ENCODE results near the gene SLC9A8. TPM values are rescaled to one million over a fixed set of nuclear protein-coding genes. Genes with fewer than 3 reads are reported as not detected.

Gene SLC9A8
- total RNA-seq, 1 donor from 2014 or later: 10.5 TPM

DNA sequence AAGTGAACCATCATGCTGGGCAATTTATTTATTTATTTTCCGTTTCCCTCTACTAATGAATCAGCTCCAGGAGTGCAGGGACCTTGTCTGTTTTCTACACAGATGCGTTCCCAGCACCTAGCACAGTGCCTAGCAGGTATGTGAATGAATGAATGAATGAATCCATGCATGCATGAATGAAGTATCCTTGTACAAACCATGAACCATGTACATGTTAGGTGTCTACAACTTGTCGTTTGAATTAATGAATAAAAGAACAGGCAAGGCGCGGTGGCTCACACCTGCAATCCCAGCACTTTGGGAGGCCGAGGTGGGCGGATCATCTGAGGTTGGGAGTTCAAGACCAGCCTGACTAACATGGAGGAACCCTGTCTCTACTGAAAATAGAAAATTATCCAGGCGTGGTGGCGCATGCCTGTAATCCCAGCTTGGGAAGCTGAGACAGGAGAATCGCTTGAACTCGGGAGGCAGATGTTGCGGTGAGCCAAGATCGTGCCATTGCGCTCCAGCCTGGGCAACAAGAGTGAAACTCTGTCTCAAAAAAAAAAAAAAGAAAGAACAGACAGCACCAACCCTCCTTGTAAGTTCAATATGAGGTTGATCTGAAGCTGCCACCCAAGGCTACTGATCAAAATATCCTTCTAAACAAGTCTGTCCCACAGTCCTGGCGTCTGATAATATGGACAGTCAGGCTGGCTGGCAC, 27.3 kb upstream of the SLC9A8 start:
- Mint-ChIP-seq H3K9me3 (ENCODE audit: unreplicated experiment) (no peaks in the 10 kb centered on the region), H3K36me3 (ENCODE audit: low read depth, unreplicated experiment) (no peaks in the 10 kb centered on the region), H3K4me1 (ENCODE audit: unreplicated experiment) (peaks cover 19% of the 10 kb centered on the region), H3K27ac (ENCODE audit: unreplicated experiment) (no peak overlapping the region), H3K4me3 (ENCODE audit: unreplicated experiment) (no peak overlapping the region), H3K27me3 (ENCODE audit: unreplicated experiment) (peaks cover under 1% of the 10 kb centered on the region)
- TF ChIP-seq, protein P1, sequence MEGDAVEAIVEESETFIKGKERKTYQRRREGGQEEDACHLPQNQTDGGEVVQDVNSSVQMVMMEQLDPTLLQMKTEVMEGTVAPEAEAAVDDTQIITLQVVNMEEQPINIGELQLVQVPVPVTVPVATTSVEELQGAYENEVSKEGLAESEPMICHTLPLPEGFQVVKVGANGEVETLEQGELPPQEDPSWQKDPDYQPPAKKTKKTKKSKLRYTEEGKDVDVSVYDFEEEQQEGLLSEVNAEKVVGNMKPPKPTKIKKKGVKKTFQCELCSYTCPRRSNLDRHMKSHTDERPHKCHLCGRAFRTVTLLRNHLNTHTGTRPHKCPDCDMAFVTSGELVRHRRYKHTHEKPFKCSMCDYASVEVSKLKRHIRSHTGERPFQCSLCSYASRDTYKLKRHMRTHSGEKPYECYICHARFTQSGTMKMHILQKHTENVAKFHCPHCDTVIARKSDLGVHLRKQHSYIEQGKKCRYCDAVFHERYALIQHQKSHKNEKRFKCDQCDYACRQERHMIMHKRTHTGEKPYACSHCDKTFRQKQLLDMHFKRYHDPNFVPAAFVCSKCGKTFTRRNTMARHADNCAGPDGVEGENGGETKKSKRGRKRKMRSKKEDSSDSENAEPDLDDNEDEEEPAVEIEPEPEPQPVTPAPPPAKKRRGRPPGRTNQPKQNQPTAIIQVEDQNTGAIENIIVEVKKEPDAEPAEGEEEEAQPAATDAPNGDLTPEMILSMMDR (IDR thresholded peaks at IDR 0.05; ENCODE audit: unreplicated experiment): no peak
- DNase-seq (ENCODE audit: low spot score): no peak

DNA sequence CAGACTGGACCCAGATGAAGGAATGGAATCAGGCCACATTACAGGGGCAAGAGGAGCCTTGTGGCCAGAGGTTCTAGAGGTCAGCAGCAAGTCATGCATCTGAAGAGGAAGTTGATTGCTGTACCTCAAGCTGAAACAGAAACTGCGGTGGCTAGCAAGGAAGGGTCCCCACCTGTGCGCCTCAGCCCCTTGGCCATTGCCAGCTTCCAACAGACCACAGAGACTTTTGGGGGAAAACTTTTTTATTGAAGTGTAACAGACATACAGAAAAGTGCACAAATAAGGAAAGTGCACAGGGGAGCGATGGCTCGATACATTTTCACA, 26.8 kb upstream of the SLC9A8 start:
- TF ChIP-seq, protein P1 (IDR thresholded peaks at IDR 0.05; ENCODE audit: unreplicated experiment): no peak
- peaks cover 22% of the 10 kb centered on the region for H3K4me1 Mint-ChIP-seq (ENCODE audit: unreplicated experiment)

DNA sequence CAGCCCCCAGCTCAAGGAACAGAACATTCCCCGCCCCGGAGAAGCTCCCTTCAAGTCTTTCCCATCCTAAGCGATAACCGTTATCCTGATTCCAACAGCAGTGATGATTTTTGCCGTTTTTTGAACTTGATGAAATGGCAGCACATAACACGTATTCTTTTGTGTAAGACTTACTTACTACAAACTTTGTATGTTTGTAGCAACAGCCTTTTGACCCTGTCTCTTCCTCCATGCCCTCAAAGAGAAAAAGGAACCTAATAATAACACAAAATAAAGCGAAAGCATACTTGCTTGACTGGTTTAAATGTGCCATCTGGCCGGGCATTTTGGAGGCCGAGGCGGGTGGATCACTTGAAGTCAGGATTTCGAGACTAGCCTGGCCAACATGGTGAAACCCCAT, 26.4 kb upstream of the SLC9A8 start:
- peaks cover 25% of the 10 kb centered on the region for H3K4me1 Mint-ChIP-seq (ENCODE audit: unreplicated experiment)
- H3K4me3 Mint-ChIP-seq (ENCODE audit: unreplicated experiment): no peak overlapping the region

More for the DNA sequence above, 26.8 kb upstream of the SLC9A8 start:
- Mint-ChIP-seq H3K4me3 (ENCODE audit: unreplicated experiment) (no peak overlapping the region), H3K36me3 (ENCODE audit: low read depth, unreplicated experiment) (no peaks in the 10 kb centered on the region), H3K27me3 (ENCODE audit: unreplicated experiment) (peaks cover 3% of the 10 kb centered on the region), H3K9me3 (ENCODE audit: unreplicated experiment) (no peaks in the 10 kb centered on the region), H3K27ac (ENCODE audit: unreplicated experiment) (no peak overlapping the region)
- DNase-seq (ENCODE audit: low spot score): no peak

DNA sequence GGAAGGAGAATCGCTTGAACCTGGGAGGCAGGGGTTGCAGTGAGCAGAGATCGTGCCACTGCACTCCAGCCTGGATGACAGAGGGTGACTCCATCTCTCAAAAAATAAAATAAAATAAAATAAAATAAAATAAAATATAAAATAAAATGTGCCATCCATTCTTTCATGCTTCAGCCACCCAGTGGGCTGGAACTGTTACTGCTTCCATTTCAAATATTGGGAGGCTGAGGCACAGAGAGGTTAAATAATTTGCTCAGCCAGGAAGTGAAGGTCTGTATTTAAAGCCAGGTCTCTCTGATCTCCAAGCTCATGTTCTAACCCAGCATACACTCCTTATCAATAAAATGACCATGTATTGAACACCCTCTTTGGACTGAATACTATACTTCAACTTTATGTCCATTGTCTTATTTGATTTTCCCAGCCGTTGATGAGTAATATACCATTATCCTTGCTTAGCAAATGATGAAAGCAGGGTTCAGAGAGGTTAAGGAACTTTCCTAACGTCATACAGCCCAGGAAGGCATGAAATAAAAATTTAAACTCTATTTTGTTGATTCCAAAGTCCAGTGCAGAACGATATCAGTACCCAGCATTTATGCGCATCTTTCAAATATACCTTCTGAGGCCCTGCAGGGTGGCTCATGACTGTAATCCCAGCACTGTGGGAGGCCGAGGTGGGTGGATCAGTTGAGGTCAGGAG, 25.8 kb upstream of the SLC9A8 start:
- Mint-ChIP-seq H3K27ac (ENCODE audit: unreplicated experiment) (no peak overlapping the region), H3K4me3 (ENCODE audit: unreplicated experiment) (no peak overlapping the region), H3K27me3 (ENCODE audit: unreplicated experiment) (peaks cover 3% of the 10 kb centered on the region), H3K36me3 (ENCODE audit: low read depth, unreplicated experiment) (no peaks in the 10 kb centered on the region), H3K4me1 (ENCODE audit: unreplicated experiment) (peaks cover 27% of the 10 kb centered on the region), H3K9me3 (ENCODE audit: unreplicated experiment) (no peaks in the 10 kb centered on the region)
- TF ChIP-seq, protein P1 (IDR thresholded peaks at IDR 0.05; ENCODE audit: unreplicated experiment): peak; percentile 51
- DNase-seq (ENCODE audit: low spot score): no peak

More for the DNA sequence above, 26.4 kb upstream of the SLC9A8 start:
- no peaks in the 10 kb centered on the region for H3K9me3 Mint-ChIP-seq (ENCODE audit: unreplicated experiment)
- TF ChIP-seq, protein P1 (IDR thresholded peaks at IDR 0.05; ENCODE audit: unreplicated experiment): no peak
- H3K36me3 Mint-ChIP-seq (ENCODE audit: low read depth, unreplicated experiment): no peaks in the 10 kb centered on the region
- no peak overlapping the region for H3K27ac Mint-ChIP-seq (ENCODE audit: unreplicated experiment)
- no peak for DNase-seq (ENCODE audit: low spot score)
- peaks cover 3% of the 10 kb centered on the region for H3K27me3 Mint-ChIP-seq (ENCODE audit: unreplicated experiment)
